ENCODE data around the gene GPI. TPM values are rescaled to one million over a fixed set of nuclear protein-coding genes. Genes with fewer than 3 reads are reported as not detected.

GPI gene
- 159 TPM for polyA plus RNA-seq
- long read RNA-seq, donor 1, full-length matches to known transcripts: 18 of 18 reads
- long read RNA-seq, donor 1, partial matches to known transcripts: 0 of 18 reads
- long read RNA-seq, donor 1, other reads (novel, unspliced or antisense): 0 of 18 reads
- long read RNA-seq, donor 2, full-length matches to known transcripts: 51 of 63 reads
- long read RNA-seq, donor 2, partial matches to known transcripts: 12 of 63 reads
- long read RNA-seq, donor 2, other reads (novel, unspliced or antisense): 0 of 63 reads
- long read RNA-seq, donor 3: 0 reads
- long read RNA-seq, donor 4, full-length matches to known transcripts: 4 of 4 reads
- long read RNA-seq, donor 4, partial matches to known transcripts: 0 of 4 reads
- long read RNA-seq, donor 4, other reads (novel, unspliced or antisense): 0 of 4 reads
- long read RNA-seq, donor 5, full-length matches to known transcripts: 5 of 5 reads
- long read RNA-seq, donor 5, partial matches to known transcripts: 0 of 5 reads
- long read RNA-seq, donor 5, other reads (novel, unspliced or antisense): 0 of 5 reads
- long read RNA-seq, donor 6, full-length matches to known transcripts: 48 of 55 reads
- long read RNA-seq, donor 6, partial matches to known transcripts: 7 of 55 reads
- long read RNA-seq, donor 6, other reads (novel, unspliced or antisense): 0 of 55 reads
- long read RNA-seq, donor 7, full-length matches to known transcripts: 13 of 13 reads
- long read RNA-seq, donor 7, partial matches to known transcripts: 0 of 13 reads
- long read RNA-seq, donor 7, other reads (novel, unspliced or antisense): 0 of 13 reads
- long read RNA-seq, donor 8, full-length matches to known transcripts: 47 of 56 reads
- long read RNA-seq, donor 8, partial matches to known transcripts: 9 of 56 reads
- long read RNA-seq, donor 8, other reads (novel, unspliced or antisense): 0 of 56 reads
- long read RNA-seq, donor 9, full-length matches to known transcripts: 27 of 33 reads
- long read RNA-seq, donor 9, partial matches to known transcripts: 6 of 33 reads
- long read RNA-seq, donor 9, other reads (novel, unspliced or antisense): 0 of 33 reads
- long read RNA-seq, donor 10, full-length matches to known transcripts: 41 of 53 reads
- long read RNA-seq, donor 10, partial matches to known transcripts: 12 of 53 reads
- long read RNA-seq, donor 10, other reads (novel, unspliced or antisense): 0 of 53 reads
- long read RNA-seq, donor 11, full-length matches to known transcripts: 29 of 42 reads
- long read RNA-seq, donor 11, partial matches to known transcripts: 13 of 42 reads
- long read RNA-seq, donor 11, other reads (novel, unspliced or antisense): 0 of 42 reads

GRCh38 chr19:34364830-34365462, at the start of gene GPI:
GPI (plus strand) TSS chr19:34365196; CDS start chr19:34365267, 71 bp downstream.
- no peaks in the 10 kb centered on the region for H3K27me3 ChIP-seq (ENCODE audit: control insufficient read depth, insufficient read depth, low read length)
- H3K36me3 ChIP-seq (ENCODE audit: control insufficient read depth, insufficient read depth, low read length): peaks cover 32% of the 10 kb centered on the region
- no peaks in the 10 kb centered on the region for H3K9me3 ChIP-seq (ENCODE audit: control insufficient read depth, low read depth, low read length)
- peak within 1 kb of the TSS; percentile 90 for H3K4me3 ChIP-seq (ENCODE audit: low read length)
- peak; percentile 39 to 73 for DNase-seq
- peak within 1 kb of the TSS; percentile 78 for H3K27ac ChIP-seq (ENCODE audit: low read length)
- no CpG with 5 or more reads among the region's 67 CpGs for WGBS (ENCODE audit: insufficient coverage, low lambda C conversion rate)
- peaks cover 19% of the 10 kb centered on the region for H3K4me1 ChIP-seq (ENCODE audit: control insufficient read depth, insufficient read depth, low read length)

- DNase-seq: no peak
Observed at GRCh38 chr19:34316247-34316646, 48.7 kb upstream of the GPI start.

GRCh38 chr19:34316741-34317301, 48.2 kb upstream of the GPI start:
- WGBS (ENCODE audit: insufficient coverage, low lambda C conversion rate): no CpG with 5 or more reads among the region's 5 CpGs
- Histone ChIP-seq H3K27me3 (ENCODE audit: control insufficient read depth, insufficient read depth, low read length) (no peaks in the 10 kb centered on the region), H3K4me1 (ENCODE audit: control insufficient read depth, insufficient read depth, low read length) (peaks cover 24% of the 10 kb centered on the region), H3K36me3 (ENCODE audit: control insufficient read depth, insufficient read depth, low read length) (peaks cover 11% of the 10 kb centered on the region), H3K4me3 (ENCODE audit: low read length) (no peak overlapping the region), H3K9me3 (ENCODE audit: control insufficient read depth, low read depth, low read length) (no peaks in the 10 kb centered on the region), H3K27ac (ENCODE audit: low read length) (peak overlapping the region; percentile 79)
- peak; percentile 47 to 81 for DNase-seq

More at GRCh38 chr19:34316247-34316646, 48.7 kb upstream of the GPI start:
- Histone ChIP-seq H3K4me1 (ENCODE audit: control insufficient read depth, insufficient read depth, low read length) (peaks cover 24% of the 10 kb centered on the region), H3K27me3 (ENCODE audit: control insufficient read depth, insufficient read depth, low read length) (no peaks in the 10 kb centered on the region), H3K4me3 (ENCODE audit: low read length) (no peak overlapping the region), H3K36me3 (ENCODE audit: control insufficient read depth, insufficient read depth, low read length) (peaks cover 8% of the 10 kb centered on the region), H3K27ac (ENCODE audit: low read length) (peak overlapping the region; percentile 79), H3K9me3 (ENCODE audit: control insufficient read depth, low read depth, low read length) (no peaks in the 10 kb centered on the region)
- no CpG with 5 or more reads among the region's 2 CpGs for WGBS (ENCODE audit: insufficient coverage, low lambda C conversion rate)

GRCh38 chr19:34317311-34317927, 47.6 kb upstream of the GPI start:
- H3K4me1 ChIP-seq (ENCODE audit: control insufficient read depth, insufficient read depth, low read length): peaks cover 24% of the 10 kb centered on the region
- peaks cover 11% of the 10 kb centered on the region for H3K36me3 ChIP-seq (ENCODE audit: control insufficient read depth, insufficient read depth, low read length)
- H3K27me3 ChIP-seq (ENCODE audit: control insufficient read depth, insufficient read depth, low read length): no peaks in the 10 kb centered on the region
- no CpG with 5 or more reads among the region's 6 CpGs for WGBS (ENCODE audit: insufficient coverage, low lambda C conversion rate)
- no peaks in the 10 kb centered on the region for H3K9me3 ChIP-seq (ENCODE audit: control insufficient read depth, low read depth, low read length)
- no peak overlapping the region for H3K4me3 ChIP-seq (ENCODE audit: low read length)
- H3K27ac ChIP-seq (ENCODE audit: low read length): peak overlapping the region; percentile 79
- peak; percentile 51 to 78 for DNase-seq

GRCh38 chr19:34319230-34319585, 45.8 kb upstream of the GPI start:
- Histone ChIP-seq H3K27ac (ENCODE audit: low read length) (no peak overlapping the region), H3K9me3 (ENCODE audit: control insufficient read depth, low read depth, low read length) (no peaks in the 10 kb centered on the region), H3K4me1 (ENCODE audit: control insufficient read depth, insufficient read depth, low read length) (peaks cover 26% of the 10 kb centered on the region), H3K27me3 (ENCODE audit: control insufficient read depth, insufficient read depth, low read length) (no peaks in the 10 kb centered on the region), H3K36me3 (ENCODE audit: control insufficient read depth, insufficient read depth, low read length) (peaks cover 18% of the 10 kb centered on the region), H3K4me3 (ENCODE audit: low read length) (no peak overlapping the region)
- WGBS (ENCODE audit: insufficient coverage, low lambda C conversion rate): 60% methylated on average over 1 of the region's 3 CpGs
- DNase-seq: no peak

GRCh38 chr19:34319785-34320184, 45.2 kb upstream of the GPI start:
- no CpG with 5 or more reads among the region's 11 CpGs for WGBS (ENCODE audit: insufficient coverage, low lambda C conversion rate)
- H3K36me3 ChIP-seq (ENCODE audit: control insufficient read depth, insufficient read depth, low read length): peaks cover 22% of the 10 kb centered on the region
- peaks cover 26% of the 10 kb centered on the region for H3K4me1 ChIP-seq (ENCODE audit: control insufficient read depth, insufficient read depth, low read length)
- no peak overlapping the region for H3K4me3 ChIP-seq (ENCODE audit: low read length)
- DNase-seq: no peak
- H3K9me3 ChIP-seq (ENCODE audit: control insufficient read depth, low read depth, low read length): no peaks in the 10 kb centered on the region
- H3K27ac ChIP-seq (ENCODE audit: low read length): no peak overlapping the region
- H3K27me3 ChIP-seq (ENCODE audit: control insufficient read depth, insufficient read depth, low read length): no peaks in the 10 kb centered on the region

GRCh38 chr19:34320277-34320676, 44.7 kb upstream of the GPI start:
- no peaks in the 10 kb centered on the region for H3K9me3 ChIP-seq (ENCODE audit: control insufficient read depth, low read depth, low read length)
- H3K4me3 ChIP-seq (ENCODE audit: low read length): no peak overlapping the region
- no peaks in the 10 kb centered on the region for H3K27me3 ChIP-seq (ENCODE audit: control insufficient read depth, insufficient read depth, low read length)
- H3K27ac ChIP-seq (ENCODE audit: low read length): no peak overlapping the region
- DNase-seq: no peak
- 90% methylated on average over 2 of the region's 7 CpGs for WGBS (ENCODE audit: insufficient coverage, low lambda C conversion rate)
- peaks cover 26% of the 10 kb centered on the region for H3K36me3 ChIP-seq (ENCODE audit: control insufficient read depth, insufficient read depth, low read length)
- peaks cover 26% of the 10 kb centered on the region for H3K4me1 ChIP-seq (ENCODE audit: control insufficient read depth, insufficient read depth, low read length)

- WGBS (ENCODE audit: insufficient coverage, low lambda C conversion rate): 80% methylated on average over 1 of the region's 6 CpGs
- Histone ChIP-seq H3K27ac (ENCODE audit: low read length) (no peak overlapping the region), H3K4me1 (ENCODE audit: control insufficient read depth, insufficient read depth, low read length) (peaks cover 19% of the 10 kb centered on the region), H3K36me3 (ENCODE audit: control insufficient read depth, insufficient read depth, low read length) (peaks cover 34% of the 10 kb centered on the region), H3K4me3 (ENCODE audit: low read length) (no peak overlapping the region), H3K27me3 (ENCODE audit: control insufficient read depth, insufficient read depth, low read length) (no peaks in the 10 kb centered on the region), H3K9me3 (ENCODE audit: control insufficient read depth, low read depth, low read length) (no peaks in the 10 kb centered on the region)
- no peak for DNase-seq
Observed at GRCh38 chr19:34321735-34322134, 43.3 kb upstream of the GPI start.
